Spleen (tissue), 7 donors: ENCODE measurements around the gene SEMA4C.

Experiments used
- POLR2A ChIP-seq, 3 donors: fragments of 450-650 bp; IDR thresholded peaks; one replicate each; pipeline ENCODE4 v1.5.1; 2017; ENCODE audit warnings: antibody characterized with exemption in 3 of 3, mild to moderate bottlenecking in 1 of 3
- TF ChIP-seq, protein P1 (sequence below), 11 experiments: fragments of 200-600 bp in 7 of 11; fragments of 450-650 bp in 4 of 11; sonication (generic) in 4 of 11; IDR thresholded peaks in 8 of 11; conservative IDR thresholded peaks in 3 of 11; 1 replicate in 7 of 11; 2 replicates in 4 of 11; pipeline versions ENCODE4 v1.4.0 to v1.8.0; 2016 to 2021; ENCODE audit warnings: antibody characterized with exemption in 11 of 11, inconsistent platforms in 4 of 11, mild to moderate bottlenecking in 1 of 11
- donor health status: DM: no; HTN: no; CAD: no; lungs with moderate emphysema.
- donor health status: DM: no; HTN: no; CAD: no.
- donor health status: DM: no; HTN: no; CAD: no.

DNA sequence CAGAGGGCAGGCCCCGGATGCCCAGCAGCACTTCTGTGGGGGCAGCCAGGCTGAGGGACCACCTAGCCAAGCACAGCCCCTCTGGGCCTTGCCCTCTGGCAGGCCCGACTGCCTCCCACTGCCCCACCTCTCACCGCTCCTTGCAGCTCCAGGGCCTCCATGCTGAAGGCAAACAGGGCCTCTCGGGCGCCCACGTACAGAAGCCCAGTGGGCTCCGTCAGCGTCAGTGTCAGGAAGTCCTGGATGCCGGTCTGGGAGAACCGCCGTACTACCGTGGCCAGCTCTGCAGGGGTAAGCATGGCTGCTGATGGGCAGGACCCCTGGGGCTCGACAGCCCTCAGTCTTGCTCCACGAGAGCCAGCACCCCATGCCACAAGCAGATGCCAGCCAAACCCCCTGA is 3.7 kb downstream of the SEMA4C start:
- no peak for TF ChIP-seq POLR2A (IDR thresholded peaks at IDR 0.05)
- TF ChIP-seq, protein P1, sequence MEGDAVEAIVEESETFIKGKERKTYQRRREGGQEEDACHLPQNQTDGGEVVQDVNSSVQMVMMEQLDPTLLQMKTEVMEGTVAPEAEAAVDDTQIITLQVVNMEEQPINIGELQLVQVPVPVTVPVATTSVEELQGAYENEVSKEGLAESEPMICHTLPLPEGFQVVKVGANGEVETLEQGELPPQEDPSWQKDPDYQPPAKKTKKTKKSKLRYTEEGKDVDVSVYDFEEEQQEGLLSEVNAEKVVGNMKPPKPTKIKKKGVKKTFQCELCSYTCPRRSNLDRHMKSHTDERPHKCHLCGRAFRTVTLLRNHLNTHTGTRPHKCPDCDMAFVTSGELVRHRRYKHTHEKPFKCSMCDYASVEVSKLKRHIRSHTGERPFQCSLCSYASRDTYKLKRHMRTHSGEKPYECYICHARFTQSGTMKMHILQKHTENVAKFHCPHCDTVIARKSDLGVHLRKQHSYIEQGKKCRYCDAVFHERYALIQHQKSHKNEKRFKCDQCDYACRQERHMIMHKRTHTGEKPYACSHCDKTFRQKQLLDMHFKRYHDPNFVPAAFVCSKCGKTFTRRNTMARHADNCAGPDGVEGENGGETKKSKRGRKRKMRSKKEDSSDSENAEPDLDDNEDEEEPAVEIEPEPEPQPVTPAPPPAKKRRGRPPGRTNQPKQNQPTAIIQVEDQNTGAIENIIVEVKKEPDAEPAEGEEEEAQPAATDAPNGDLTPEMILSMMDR (IDR thresholded peaks at IDR 0.05 in 8 of 11, conservative IDR thresholded peaks at IDR 0.05 in 3 of 11) = no peak
